ENCODE results near the gene PKP4.

DNA sequence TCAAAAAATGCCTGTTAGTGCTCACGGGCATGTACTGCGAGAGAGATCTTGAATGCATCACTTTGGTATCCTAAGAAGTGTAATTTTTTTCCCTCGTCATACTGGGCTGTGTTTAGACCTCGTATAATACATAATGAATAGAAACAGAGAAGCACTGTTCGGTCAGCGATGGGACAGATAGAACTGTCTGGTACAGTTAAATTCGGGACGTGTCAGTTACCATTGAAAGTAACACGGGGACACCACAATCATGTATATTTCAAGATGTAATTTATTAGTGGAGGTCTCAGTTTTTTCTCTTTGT, 1.8 kb downstream of the PKP4 start:
- TF ChIP-seq, protein P1, sequence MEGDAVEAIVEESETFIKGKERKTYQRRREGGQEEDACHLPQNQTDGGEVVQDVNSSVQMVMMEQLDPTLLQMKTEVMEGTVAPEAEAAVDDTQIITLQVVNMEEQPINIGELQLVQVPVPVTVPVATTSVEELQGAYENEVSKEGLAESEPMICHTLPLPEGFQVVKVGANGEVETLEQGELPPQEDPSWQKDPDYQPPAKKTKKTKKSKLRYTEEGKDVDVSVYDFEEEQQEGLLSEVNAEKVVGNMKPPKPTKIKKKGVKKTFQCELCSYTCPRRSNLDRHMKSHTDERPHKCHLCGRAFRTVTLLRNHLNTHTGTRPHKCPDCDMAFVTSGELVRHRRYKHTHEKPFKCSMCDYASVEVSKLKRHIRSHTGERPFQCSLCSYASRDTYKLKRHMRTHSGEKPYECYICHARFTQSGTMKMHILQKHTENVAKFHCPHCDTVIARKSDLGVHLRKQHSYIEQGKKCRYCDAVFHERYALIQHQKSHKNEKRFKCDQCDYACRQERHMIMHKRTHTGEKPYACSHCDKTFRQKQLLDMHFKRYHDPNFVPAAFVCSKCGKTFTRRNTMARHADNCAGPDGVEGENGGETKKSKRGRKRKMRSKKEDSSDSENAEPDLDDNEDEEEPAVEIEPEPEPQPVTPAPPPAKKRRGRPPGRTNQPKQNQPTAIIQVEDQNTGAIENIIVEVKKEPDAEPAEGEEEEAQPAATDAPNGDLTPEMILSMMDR (IDR thresholded peaks at IDR 0.05) = no peak
- TF ChIP-seq POLR2A (IDR thresholded peaks at IDR 0.05) = no peak

All from ovary (tissue), 3 donors.